Smooth muscle cell (in vitro differentiated cells): ENCODE measurements around the gene SRRM2. TPM values are rescaled to one million over a fixed set of nuclear protein-coding genes. Genes with fewer than 3 reads are reported as not detected.

Experiments used
- DNase-seq: peaks from one replicate; lab custom pipeline; 2025; ENCODE audit not compliant: unreplicated experiment; lab: John Stamatoyannopoulos, UW
- H2AFZ ChIP-seq: fragments of 200-600 bp; sonication (generic); 2 replicates; pipeline ENCODE4 v1.6.0; 2016; ENCODE audit warnings: antibody characterized with exemption, low read depth, mild to moderate bottlenecking
- H3F3A ChIP-seq: fragments of 200-600 bp; sonication (generic); 2 replicates; pipeline ENCODE4 v1.6.0; 2017; ENCODE audit warnings: antibody characterized with exemption, low read depth
- H3K27ac ChIP-seq: fragments of 200-600 bp; sonication (generic); 2 replicates; pipeline ENCODE4 v1.5.1; 2016; ENCODE audit warnings: low read depth, mild to moderate bottlenecking
- H3K27me3 ChIP-seq: fragments of 200-600 bp; sonication (generic); 2 replicates; pipeline ENCODE4 v1.6.1; 2016; ENCODE audit warnings: low read depth, mild to moderate bottlenecking
- H3K36me3 ChIP-seq: fragments of 200-600 bp; sonication (generic); 2 replicates; pipeline ENCODE4 v1.5.1; 2016; ENCODE audit warnings: low read depth
- H3K4me1 ChIP-seq: fragments of 200-600 bp; sonication (generic); 2 replicates; pipeline ENCODE4 v1.5.1; 2016; ENCODE audit warnings: low read depth
- H3K4me2 ChIP-seq: fragments of 200-600 bp; sonication (generic); 2 replicates; pipeline ENCODE4 v1.6.0; 2016; ENCODE audit warnings: mild to moderate bottlenecking
- H3K4me3 ChIP-seq: fragments of 200-600 bp; sonication (generic); 2 replicates; pipeline ENCODE4 v1.5.1; 2016; ENCODE audit warnings: mild to moderate bottlenecking
- H3K79me2 ChIP-seq: fragments of 200-600 bp; sonication (generic); 2 replicates; pipeline ENCODE4 v1.6.0; 2016; ENCODE audit warnings: low read depth, mild to moderate bottlenecking
- H3K9ac ChIP-seq: fragments of 200-600 bp; sonication (generic); 2 replicates; pipeline ENCODE4 v1.6.0; 2016; ENCODE audit warnings: low read depth
- H3K9me3 ChIP-seq: fragments of 200-600 bp; sonication (generic); replicated peaks from 2 replicates; pipeline ENCODE4 v1.5.1; 2016; ENCODE audit warnings: low read depth
- H4K20me1 ChIP-seq: fragments of 200-600 bp; sonication (generic); 2 replicates; pipeline ENCODE4 v1.6.0; 2016; ENCODE audit warnings: low read depth
- CTCF ChIP-seq: fragments of 200-600 bp; sonication (generic); IDR thresholded peaks from 2 replicates; pipeline ENCODE4 v1.5.1; 2017; ENCODE audit warnings: borderline replicate concordance, mild to moderate bottlenecking, antibody characterized with exemption; ENCODE audit not compliant: insufficient read depth, poor library complexity, severe bottlenecking
- WGBS: methylation state at CpG from one replicate; pipeline ENCODE4 v1.1.7; 2016; ENCODE audit warnings: low lambda C conversion rate; 5-methylcytosine and 5-hydroxymethylcytosine counted together
- polyA plus RNA-seq: library from polyadenylated mRNA; unstranded; fragments of >200 nt; fragmentation: Nextera tagmentation; extraction: Ambion mirVana; gene quantifications from 2 replicates; pipeline ENCODE4 v1.2.1, GENCODE V29; 2016
- small RNA-seq: library from RNA; depleted of rRNA; stranded (forward); fragments of <200 nt; gene quantifications from one replicate; pipeline ENCODE3, GENCODE V24; 2014
- total RNA-seq: library from RNA; depleted of rRNA; stranded (reverse); fragments of >200 nt; gene quantifications from 2 replicates; pipeline ENCODE4 v1.2.3, GENCODE V29; 2014

Gene SRRM2
- total and polyA plus RNA-seq, 2 experiments from 2014 or later, result 125 to 280 TPM

- Histone ChIP-seq H3K9ac (no peak overlapping the region), H2AFZ (no peak overlapping the region), H3K36me3 (no peaks in the 10 kb centered on the region), H3K79me2 (no peaks in the 10 kb centered on the region), H3K4me1 (no peaks in the 10 kb centered on the region), H3F3A (no peaks in the 10 kb centered on the region), H4K20me1 (no peaks in the 10 kb centered on the region), H3K4me2 (no peak overlapping the region), H3K4me3 (no peak overlapping the region), H3K27ac (no peak overlapping the region), H3K9me3 (no peaks in the 10 kb centered on the region), H3K27me3 (no peaks in the 10 kb centered on the region)
- no peak for DNase-seq
- TF ChIP-seq CTCF, result no peak
- WGBS, result 95% methylated on average over 10 of the region's 10 CpGs
Measured at GRCh38 chr16:2818272-2818876, 65.9 kb downstream of the SRRM2 start.

GRCh38 chr16:2819179-2819938 lies 66.9 kb downstream of the SRRM2 start:
- Histone ChIP-seq H3K36me3 (no peaks in the 10 kb centered on the region), H3K79me2 (no peaks in the 10 kb centered on the region), H4K20me1 (no peaks in the 10 kb centered on the region), H3K9ac (no peak overlapping the region), H3K4me1 (no peaks in the 10 kb centered on the region), H3K27ac (no peak overlapping the region), H3K9me3 (no peaks in the 10 kb centered on the region), H3K4me3 (no peak overlapping the region), H3K4me2 (no peak overlapping the region), H3K27me3 (no peaks in the 10 kb centered on the region), H2AFZ (no peak overlapping the region), H3F3A (no peaks in the 10 kb centered on the region)
- DNase-seq, result no peak
- 92% methylated on average over 18 of the region's 18 CpGs for WGBS
- TF ChIP-seq CTCF, result no peak

GRCh38 chr16:2819939-2820835 lies 67.7 kb downstream of the SRRM2 start:
- H3K4me1 ChIP-seq, result no peaks in the 10 kb centered on the region
- TF ChIP-seq CTCF, result no peak
- H4K20me1 ChIP-seq, result no peaks in the 10 kb centered on the region
- no peaks in the 10 kb centered on the region for H3K27me3 ChIP-seq
- H3K79me2 ChIP-seq, result no peaks in the 10 kb centered on the region
- no peak overlapping the region for H2AFZ ChIP-seq
- 80% methylated on average over 17 of the region's 17 CpGs for WGBS
- no peak overlapping the region for H3K4me2 ChIP-seq
- H3K9me3 ChIP-seq, result no peaks in the 10 kb centered on the region
- H3K4me3 ChIP-seq, result no peak overlapping the region
- no peak overlapping the region for H3K27ac ChIP-seq
- H3F3A ChIP-seq, result no peaks in the 10 kb centered on the region
- no peak overlapping the region for H3K9ac ChIP-seq
- no peak for DNase-seq
- no peaks in the 10 kb centered on the region for H3K36me3 ChIP-seq

Small RNA genes within 50 kb of the gene (small RNA-seq; reads per million reads assigned to genes)
- gene SNORA3C, result not detected

Other genes with a start within 250 kb of the SRRM2 start
- 50.5 and 99.2 TPM in 2 replicates for gene ATP6V0C, start 238.7 kb upstream of the SRRM2 start, total RNA-seq
- gene ATP6V0C, start 238.7 kb upstream of the SRRM2 start, polyA plus RNA-seq, result 207 and 265 TPM in 2 replicates
- 12.0 and 15.7 TPM in 2 replicates for gene AMDHD2, start 232.3 kb upstream of the SRRM2 start, total RNA-seq
- 14.2 and 20.8 TPM in 2 replicates for gene AMDHD2, start 232.3 kb upstream of the SRRM2 start, polyA plus RNA-seq
- gene CEMP1, start 221.2 kb upstream of the SRRM2 start, total RNA-seq, result not detected in 2 replicates
- gene CEMP1, start 221.2 kb upstream of the SRRM2 start, polyA plus RNA-seq, result 1.7 and 5.1 TPM in 2 replicates
- gene PDPK1, start 214.6 kb upstream of the SRRM2 start, total RNA-seq, result 22.3 and 23.8 TPM in 2 replicates
- gene PDPK1, start 214.6 kb upstream of the SRRM2 start, polyA plus RNA-seq, result 16.4 and 25.4 TPM in 2 replicates
- gene KCTD5, start 70.1 kb upstream of the SRRM2 start, total RNA-seq, result 27.0 and 38.2 TPM in 2 replicates
- gene KCTD5, start 70.1 kb upstream of the SRRM2 start, polyA plus RNA-seq, result 35.5 and 36.6 TPM in 2 replicates
- 0.63 and 2.7 TPM in 2 replicates for gene PRSS27, start 32.4 kb upstream of the SRRM2 start, total RNA-seq
- gene PRSS27, start 32.4 kb upstream of the SRRM2 start, polyA plus RNA-seq, result 2.3 and 3.3 TPM in 2 replicates
- 529 and 1,090 TPM in 2 replicates for gene ELOB, start 24.6 kb downstream of the SRRM2 start, total RNA-seq
- 709 and 739 TPM in 2 replicates for gene ELOB, start 24.6 kb downstream of the SRRM2 start, polyA plus RNA-seq
- not detected in 2 replicates for gene PRSS33, start 34.9 kb downstream of the SRRM2 start, total RNA-seq
- gene PRSS33, start 34.9 kb downstream of the SRRM2 start, polyA plus RNA-seq, result not detected in 2 replicates
- gene PRSS41, start 45.8 kb downstream of the SRRM2 start, total RNA-seq, result not detected in 2 replicates
- gene PRSS41, start 45.8 kb downstream of the SRRM2 start, polyA plus RNA-seq, result not detected in 2 replicates
- gene PRSS21, start 64.6 kb downstream of the SRRM2 start, total RNA-seq, result not detected in 2 replicates
- gene PRSS21, start 64.6 kb downstream of the SRRM2 start, polyA plus RNA-seq, result not detected in 2 replicates
- gene ZG16B, start 77.7 kb downstream of the SRRM2 start, total RNA-seq, result not detected in 2 replicates
- gene ZG16B, start 77.7 kb downstream of the SRRM2 start, polyA plus RNA-seq, result not detected in 2 replicates
- gene PRSS22, start 105.5 kb downstream of the SRRM2 start, total RNA-seq, result 2.2 TPM in 1 of 2 replicates, not detected in the other
- 0.79 and 3.7 TPM in 2 replicates for gene PRSS22, start 105.5 kb downstream of the SRRM2 start, polyA plus RNA-seq
- gene FLYWCH2, start 130.6 kb downstream of the SRRM2 start, total RNA-seq, result 31.7 and 44.6 TPM in 2 replicates
- gene FLYWCH2, start 130.6 kb downstream of the SRRM2 start, polyA plus RNA-seq, result 49.3 and 52.7 TPM in 2 replicates
- 13.5 and 26.1 TPM in 2 replicates for gene FLYWCH1, start 159.3 kb downstream of the SRRM2 start, total RNA-seq
- gene FLYWCH1, start 159.3 kb downstream of the SRRM2 start, polyA plus RNA-seq, result 26.0 and 26.4 TPM in 2 replicates
- gene KREMEN2, start 211.6 kb downstream of the SRRM2 start, total RNA-seq, result 0.27 and 1.3 TPM in 2 replicates
- gene KREMEN2, start 211.6 kb downstream of the SRRM2 start, polyA plus RNA-seq, result 2.0 TPM in 2 replicates
- 4.6 and 4.8 TPM in 2 replicates for gene PAQR4, start 216.7 kb downstream of the SRRM2 start, total RNA-seq
- gene PAQR4, start 216.7 kb downstream of the SRRM2 start, polyA plus RNA-seq, result 7.9 and 9.3 TPM in 2 replicates
- gene PKMYT1, start 227.8 kb downstream of the SRRM2 start, total RNA-seq, result 10.4 and 13.8 TPM in 2 replicates
- gene PKMYT1, start 227.8 kb downstream of the SRRM2 start, polyA plus RNA-seq, result 28.9 and 32.6 TPM in 2 replicates